ENCODE data around the gene BIRC7. TPM values are rescaled to one million over a fixed set of nuclear protein-coding genes. Genes with fewer than 3 reads are reported as not detected.

The BIRC7 gene
- total RNA-seq, 2 donors from 2014 or later, result not detected

- Histone ChIP-seq H3K9me3 (no peaks in the 10 kb centered on the region), H3K27me3 (no peaks in the 10 kb centered on the region), H3K4me1 (no peaks in the 10 kb centered on the region), H3K4me3 (no peak overlapping the region), H3K27ac (no peak overlapping the region), H3K9ac (ENCODE audit: low read depth in 2 of 2, low read length in 2 of 2) (no peak overlapping the region), H3K36me3 (no peaks in the 10 kb centered on the region)
- intact Hi-C loops (cut with DNase I), result no loop called here
- no peak for DNase-seq
- no peak for TF ChIP-seq CTCF (IDR thresholded peaks at IDR 0.05)
Observed at GRCh38 chr20:63192721-63193120, 43.0 kb upstream of the BIRC7 start.

GRCh38 chr20:63194007-63194796, 41.5 kb upstream of the BIRC7 start:
- intact Hi-C loops (cut with DNase I), result no loop called here
- TF ChIP-seq CTCF (IDR thresholded peaks at IDR 0.05), result no peak
- Histone ChIP-seq H3K4me1 (no peaks in the 10 kb centered on the region), H3K4me3 (no peak overlapping the region), H3K36me3 (no peaks in the 10 kb centered on the region), H3K9ac (ENCODE audit: low read depth in 2 of 2, low read length in 2 of 2) (no peak overlapping the region), H3K27me3 (no peaks in the 10 kb centered on the region), H3K9me3 (no peaks in the 10 kb centered on the region), H3K27ac (no peak overlapping the region)
- DNase-seq, result no peak

- intact Hi-C loops (cut with DNase I), result no loop called here
- Histone ChIP-seq H3K27me3 (no peaks in the 10 kb centered on the region), H3K27ac (no peak overlapping the region), H3K4me3 (no peak overlapping the region), H3K9ac (ENCODE audit: low read depth in 2 of 2, low read length in 2 of 2) (no peak overlapping the region), H3K36me3 (no peaks in the 10 kb centered on the region), H3K4me1 (no peaks in the 10 kb centered on the region), H3K9me3 (no peaks in the 10 kb centered on the region)
- DNase-seq, result no peak
- TF ChIP-seq CTCF (IDR thresholded peaks at IDR 0.05), result no peak
Observed at GRCh38 chr20:63194797-63195173, 40.9 kb upstream of the BIRC7 start.

GRCh38 chr20:63196768-63197470, 38.8 kb upstream of the BIRC7 start:
- Histone ChIP-seq H3K4me3 (no peak overlapping the region), H3K27me3 (no peaks in the 10 kb centered on the region), H3K9ac (ENCODE audit: low read depth in 2 of 2, low read length in 2 of 2) (no peak overlapping the region), H3K36me3 (no peaks in the 10 kb centered on the region), H3K4me1 (no peaks in the 10 kb centered on the region), H3K9me3 (no peaks in the 10 kb centered on the region), H3K27ac (no peak overlapping the region)
- DNase-seq, result no peak
- intact Hi-C loops (cut with DNase I), result no loop called here
- TF ChIP-seq CTCF (IDR thresholded peaks at IDR 0.05), result no peak

- intact Hi-C loops (cut with DNase I), result no loop called here
- TF ChIP-seq CTCF (IDR thresholded peaks at IDR 0.05), result no peak
- Histone ChIP-seq H3K36me3 (no peaks in the 10 kb centered on the region), H3K9ac (ENCODE audit: low read depth in 2 of 2, low read length in 2 of 2) (no peak overlapping the region), H3K27me3 (no peaks in the 10 kb centered on the region), H3K9me3 (no peaks in the 10 kb centered on the region), H3K4me1 (no peaks in the 10 kb centered on the region), H3K27ac (no peak overlapping the region), H3K4me3 (no peak overlapping the region)
- no peak for DNase-seq
Observed at GRCh38 chr20:63198606-63199005, 37.1 kb upstream of the BIRC7 start.

Measured in colonic mucosa (tissue), 4 donors.